ENCODE results near the gene EID2. TPM values are rescaled to one million over a fixed set of nuclear protein-coding genes. Genes with fewer than 3 reads are reported as not detected.

Gene EID2
- total RNA-seq, 1 donor from 2014 or later, result 15.6 TPM

DNA sequence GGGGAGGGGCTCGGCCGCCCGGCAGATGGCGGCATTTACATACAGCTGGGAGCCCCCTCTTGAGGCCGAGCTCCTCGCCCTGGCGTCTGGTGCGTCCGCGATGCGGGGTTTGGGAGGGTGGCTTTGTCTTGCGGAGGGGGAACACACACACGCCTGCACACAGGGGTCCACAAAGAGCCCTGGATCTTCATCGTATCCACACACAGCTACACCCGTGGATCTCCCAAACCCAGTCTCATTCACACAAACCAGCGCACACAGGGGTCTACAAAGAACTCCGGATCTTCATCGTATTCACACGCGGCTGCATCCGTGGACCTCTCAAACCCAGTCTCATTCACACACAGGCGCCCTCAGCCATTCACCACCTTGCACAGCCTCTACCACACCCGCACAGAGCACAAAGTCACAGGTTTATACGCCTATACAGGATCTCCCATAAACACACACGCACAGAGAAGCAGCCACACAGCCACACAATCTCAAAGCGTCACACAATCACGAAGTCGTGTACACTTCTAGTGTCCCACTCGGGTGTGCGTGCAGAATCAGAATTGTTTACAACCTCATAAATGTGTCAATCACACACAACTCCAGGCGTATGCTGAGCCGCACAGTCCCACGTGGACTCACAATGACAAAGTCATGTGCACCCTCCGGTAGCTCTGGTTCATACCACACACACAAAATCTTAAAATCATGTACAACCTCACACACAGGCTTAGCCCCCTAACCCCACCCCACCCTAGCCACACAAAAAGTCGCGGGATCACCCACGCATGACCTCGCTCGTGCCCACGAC, 41.8 kb downstream of the EID2 start:
- TF ChIP-seq, protein P1, sequence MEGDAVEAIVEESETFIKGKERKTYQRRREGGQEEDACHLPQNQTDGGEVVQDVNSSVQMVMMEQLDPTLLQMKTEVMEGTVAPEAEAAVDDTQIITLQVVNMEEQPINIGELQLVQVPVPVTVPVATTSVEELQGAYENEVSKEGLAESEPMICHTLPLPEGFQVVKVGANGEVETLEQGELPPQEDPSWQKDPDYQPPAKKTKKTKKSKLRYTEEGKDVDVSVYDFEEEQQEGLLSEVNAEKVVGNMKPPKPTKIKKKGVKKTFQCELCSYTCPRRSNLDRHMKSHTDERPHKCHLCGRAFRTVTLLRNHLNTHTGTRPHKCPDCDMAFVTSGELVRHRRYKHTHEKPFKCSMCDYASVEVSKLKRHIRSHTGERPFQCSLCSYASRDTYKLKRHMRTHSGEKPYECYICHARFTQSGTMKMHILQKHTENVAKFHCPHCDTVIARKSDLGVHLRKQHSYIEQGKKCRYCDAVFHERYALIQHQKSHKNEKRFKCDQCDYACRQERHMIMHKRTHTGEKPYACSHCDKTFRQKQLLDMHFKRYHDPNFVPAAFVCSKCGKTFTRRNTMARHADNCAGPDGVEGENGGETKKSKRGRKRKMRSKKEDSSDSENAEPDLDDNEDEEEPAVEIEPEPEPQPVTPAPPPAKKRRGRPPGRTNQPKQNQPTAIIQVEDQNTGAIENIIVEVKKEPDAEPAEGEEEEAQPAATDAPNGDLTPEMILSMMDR (IDR thresholded peaks at IDR 0.05), result peak; percentile 75
- no peaks in the 10 kb centered on the region for H3K36me3 Mint-ChIP-seq (ENCODE audit: low read depth)
- peak overlapping the region; percentile 64 for H3K4me3 Mint-ChIP-seq (ENCODE audit: unreplicated experiment)
- no peak overlapping the region for H3K27ac Mint-ChIP-seq (ENCODE audit: unreplicated experiment)
- H3K4me1 Mint-ChIP-seq (ENCODE audit: low read depth), result peaks cover 17% of the 10 kb centered on the region
- no peak for DNase-seq (ENCODE audit: low spot score)
- H3K27me3 Mint-ChIP-seq (ENCODE audit: low read depth), result peaks cover 33% of the 10 kb centered on the region
- H3K9me3 Mint-ChIP-seq (ENCODE audit: low read depth), result no peaks in the 10 kb centered on the region

DNA sequence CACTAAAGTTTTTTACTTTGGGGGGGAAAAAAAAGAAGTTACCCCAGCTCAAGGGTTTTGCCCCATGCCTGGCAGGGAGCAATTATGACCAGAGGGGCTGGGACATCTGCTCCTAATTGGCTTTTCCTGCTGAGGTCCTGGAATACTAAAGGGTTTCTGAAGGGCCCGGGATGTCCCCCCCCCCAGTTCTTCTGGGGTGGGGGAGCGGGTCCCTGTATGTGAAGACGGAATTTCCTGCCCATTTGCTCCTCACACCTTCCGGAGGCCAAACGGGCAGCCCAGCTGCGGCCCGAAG, 42.3 kb downstream of the EID2 start:
- Mint-ChIP-seq H3K27me3 (ENCODE audit: low read depth) (peaks cover 32% of the 10 kb centered on the region), H3K27ac (ENCODE audit: unreplicated experiment) (no peak overlapping the region), H3K9me3 (ENCODE audit: low read depth) (no peaks in the 10 kb centered on the region), H3K36me3 (ENCODE audit: low read depth) (peaks cover 1% of the 10 kb centered on the region), H3K4me1 (ENCODE audit: low read depth) (peaks cover 15% of the 10 kb centered on the region), H3K4me3 (ENCODE audit: unreplicated experiment) (no peak overlapping the region)
- TF ChIP-seq, protein P1 (IDR thresholded peaks at IDR 0.05), result no peak
- no peak for DNase-seq (ENCODE audit: low spot score)

DNA sequence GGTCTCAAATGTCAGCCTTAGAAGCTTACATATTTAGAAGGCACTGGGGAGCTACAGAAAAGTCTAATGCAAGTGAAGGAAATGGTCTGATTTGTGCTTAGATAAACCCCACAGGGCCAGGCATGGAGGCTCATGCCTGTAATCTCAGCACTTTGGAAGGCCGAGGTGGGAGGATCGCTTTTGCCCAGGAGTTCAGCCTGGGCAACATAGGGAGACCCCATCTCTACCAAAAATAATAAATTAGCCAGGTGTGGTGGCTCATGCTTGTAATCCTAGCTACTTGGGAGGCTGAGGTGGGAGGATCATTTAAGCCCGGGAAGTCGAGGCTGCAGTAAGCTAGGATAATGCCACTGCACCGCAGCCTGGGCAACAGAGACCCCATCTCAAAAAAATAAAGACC, 43.9 kb downstream of the EID2 start:
- Mint-ChIP-seq H3K36me3 (ENCODE audit: low read depth) (peaks cover 1% of the 10 kb centered on the region), H3K9me3 (ENCODE audit: low read depth) (no peaks in the 10 kb centered on the region), H3K27me3 (ENCODE audit: low read depth) (peaks cover 30% of the 10 kb centered on the region), H3K4me1 (ENCODE audit: low read depth) (peaks cover 15% of the 10 kb centered on the region), H3K27ac (ENCODE audit: unreplicated experiment) (no peak overlapping the region), H3K4me3 (ENCODE audit: unreplicated experiment) (no peak overlapping the region)
- TF ChIP-seq, protein P1 (IDR thresholded peaks at IDR 0.05), result no peak
- no peak for DNase-seq (ENCODE audit: low spot score)

DNA sequence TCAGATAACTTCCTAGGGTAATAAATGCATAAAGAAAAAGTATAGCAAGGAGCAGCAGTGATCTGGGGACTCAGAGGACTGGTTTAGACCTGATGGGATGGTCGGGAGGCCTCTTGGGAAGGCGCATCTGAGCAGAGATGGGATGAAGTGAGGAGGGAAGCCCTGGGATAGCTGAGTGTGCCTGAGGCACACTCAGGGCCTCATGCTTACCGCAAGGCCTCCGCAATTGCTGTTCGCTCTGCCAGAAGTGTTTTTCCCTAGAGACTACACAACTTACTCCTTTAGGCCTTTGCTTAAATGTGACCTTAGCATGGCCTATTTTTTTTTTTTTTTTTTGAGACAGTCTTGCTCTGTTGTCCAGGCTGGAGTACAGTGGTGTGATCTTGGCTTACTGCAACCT, 45.3 kb downstream of the EID2 start:
- Mint-ChIP-seq H3K27me3 (ENCODE audit: low read depth) (peaks cover 20% of the 10 kb centered on the region), H3K4me1 (ENCODE audit: low read depth) (peaks cover 15% of the 10 kb centered on the region), H3K4me3 (ENCODE audit: unreplicated experiment) (no peak overlapping the region), H3K36me3 (ENCODE audit: low read depth) (peaks cover 6% of the 10 kb centered on the region), H3K9me3 (ENCODE audit: low read depth) (no peaks in the 10 kb centered on the region), H3K27ac (ENCODE audit: unreplicated experiment) (no peak overlapping the region)
- TF ChIP-seq, protein P1 (IDR thresholded peaks at IDR 0.05), result no peak
- DNase-seq (ENCODE audit: low spot score), result no peak

DNA sequence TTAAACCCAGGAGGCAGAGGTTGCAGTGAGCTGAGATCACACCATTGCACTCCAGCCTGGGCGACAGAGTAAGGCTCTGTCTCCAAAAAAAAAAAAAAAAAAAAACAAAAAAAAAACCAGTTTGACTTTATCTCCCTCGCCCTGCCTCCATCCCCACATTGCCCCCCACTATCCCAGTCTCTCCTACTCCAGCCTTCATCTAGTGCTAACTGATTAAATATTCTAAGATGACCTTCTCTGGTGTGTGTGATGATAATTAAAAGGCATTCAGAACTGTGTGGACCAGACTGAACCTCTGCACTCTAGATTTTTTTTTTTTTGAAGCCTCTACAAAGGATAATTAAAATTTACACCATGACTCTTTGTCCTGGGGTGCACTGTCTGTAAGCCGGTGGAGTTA, 47.2 kb downstream of the EID2 start:
- Mint-ChIP-seq H3K4me3 (ENCODE audit: unreplicated experiment) (no peak overlapping the region), H3K36me3 (ENCODE audit: low read depth) (peaks cover 17% of the 10 kb centered on the region), H3K27ac (ENCODE audit: unreplicated experiment) (no peak overlapping the region), H3K9me3 (ENCODE audit: low read depth) (no peaks in the 10 kb centered on the region), H3K27me3 (ENCODE audit: low read depth) (peaks cover 8% of the 10 kb centered on the region), H3K4me1 (ENCODE audit: low read depth) (peaks cover 3% of the 10 kb centered on the region)
- DNase-seq (ENCODE audit: low spot score), result no peak
- TF ChIP-seq, protein P1 (IDR thresholded peaks at IDR 0.05), result no peak
